ENCODE measurements around the gene PPP2CA.
"Not testable (repeated sequence)": the region's sequence is repeated elsewhere in the genome, so short reads cannot be mapped to it uniquely, and the experiment has no call there.

The PPP2CA gene

DNA sequence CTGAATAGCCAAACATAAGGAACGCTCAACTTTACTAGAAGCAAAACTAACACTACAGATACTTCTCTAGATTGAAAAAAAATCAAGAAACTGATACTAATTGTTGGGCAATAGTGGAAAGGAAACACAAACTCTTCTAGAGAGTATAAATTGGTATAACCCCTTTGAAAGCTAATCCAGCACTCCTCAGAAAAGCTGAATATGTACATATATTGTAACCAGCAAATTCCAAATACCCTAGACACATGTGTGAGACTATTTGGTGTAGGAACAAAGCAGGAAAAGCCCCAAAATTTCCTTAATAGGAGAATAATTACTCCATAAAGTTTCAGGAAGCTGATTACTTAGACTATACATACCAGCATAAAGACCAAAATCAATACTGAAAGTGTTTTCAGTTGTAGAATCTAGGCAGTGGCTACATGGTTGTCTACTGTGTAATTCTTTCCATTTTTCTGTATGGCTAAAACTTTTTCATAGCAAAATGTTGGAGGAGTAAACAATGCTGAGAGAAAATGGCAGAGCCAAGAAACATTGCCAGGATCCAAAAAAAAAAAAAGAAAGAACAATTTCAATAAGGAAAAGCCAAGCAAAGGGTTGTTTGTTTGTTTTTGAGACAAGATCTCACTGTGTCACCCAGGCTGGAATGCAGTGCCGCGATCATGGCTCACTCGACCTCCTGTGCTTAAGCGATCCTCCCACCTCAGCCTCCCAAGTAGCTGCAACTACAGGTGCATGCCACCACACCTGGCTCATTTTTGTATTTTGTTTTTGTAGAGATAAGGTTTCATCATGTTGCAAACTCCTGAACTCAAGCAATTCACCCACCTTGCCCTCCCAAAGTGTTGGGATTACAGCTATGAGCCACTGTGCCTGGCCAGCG lies 64.1 kb downstream of the PPP2CA start:
- H3K27me3 ChIP-seq (replicated peaks): no peaks in the 10 kb centered on the region
- in situ Hi-C loops (cut with HindIII; ENCODE audit: low pct_ligation_motif_present, low sequenced_read_pairs): no loop called here
- peaks cover 61% of the 10 kb centered on the region for H3K36me3 ChIP-seq (replicated peaks)
- H3K27ac ChIP-seq: no peak overlapping the region
- TF ChIP-seq, protein P1, sequence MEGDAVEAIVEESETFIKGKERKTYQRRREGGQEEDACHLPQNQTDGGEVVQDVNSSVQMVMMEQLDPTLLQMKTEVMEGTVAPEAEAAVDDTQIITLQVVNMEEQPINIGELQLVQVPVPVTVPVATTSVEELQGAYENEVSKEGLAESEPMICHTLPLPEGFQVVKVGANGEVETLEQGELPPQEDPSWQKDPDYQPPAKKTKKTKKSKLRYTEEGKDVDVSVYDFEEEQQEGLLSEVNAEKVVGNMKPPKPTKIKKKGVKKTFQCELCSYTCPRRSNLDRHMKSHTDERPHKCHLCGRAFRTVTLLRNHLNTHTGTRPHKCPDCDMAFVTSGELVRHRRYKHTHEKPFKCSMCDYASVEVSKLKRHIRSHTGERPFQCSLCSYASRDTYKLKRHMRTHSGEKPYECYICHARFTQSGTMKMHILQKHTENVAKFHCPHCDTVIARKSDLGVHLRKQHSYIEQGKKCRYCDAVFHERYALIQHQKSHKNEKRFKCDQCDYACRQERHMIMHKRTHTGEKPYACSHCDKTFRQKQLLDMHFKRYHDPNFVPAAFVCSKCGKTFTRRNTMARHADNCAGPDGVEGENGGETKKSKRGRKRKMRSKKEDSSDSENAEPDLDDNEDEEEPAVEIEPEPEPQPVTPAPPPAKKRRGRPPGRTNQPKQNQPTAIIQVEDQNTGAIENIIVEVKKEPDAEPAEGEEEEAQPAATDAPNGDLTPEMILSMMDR (IDR thresholded peaks at IDR 0.05; ENCODE audit: low read depth, low read length, missing control alignments): no peak
- no peak for DNase-seq
- no peak overlapping the region for H3K4me3 ChIP-seq (ENCODE audit: low read depth, low read length)

- Histone ChIP-seq H3K36me3 (replicated peaks) (peaks cover 65% of the 10 kb centered on the region), H3K27me3 (replicated peaks) (no peaks in the 10 kb centered on the region), H3K4me3 (ENCODE audit: low read depth, low read length) (no peak overlapping the region), H3K27ac (no peak overlapping the region)
- DNase-seq: no peak
- in situ Hi-C loops (cut with HindIII; ENCODE audit: low pct_ligation_motif_present, low sequenced_read_pairs): no loop called here
- TF ChIP-seq, protein P1 (IDR thresholded peaks at IDR 0.05; ENCODE audit: low read depth, low read length, missing control alignments): no peak
These were observed 72.2 kb downstream of the PPP2CA start for GRCh38 chr5:134153657-134154056.

DNA sequence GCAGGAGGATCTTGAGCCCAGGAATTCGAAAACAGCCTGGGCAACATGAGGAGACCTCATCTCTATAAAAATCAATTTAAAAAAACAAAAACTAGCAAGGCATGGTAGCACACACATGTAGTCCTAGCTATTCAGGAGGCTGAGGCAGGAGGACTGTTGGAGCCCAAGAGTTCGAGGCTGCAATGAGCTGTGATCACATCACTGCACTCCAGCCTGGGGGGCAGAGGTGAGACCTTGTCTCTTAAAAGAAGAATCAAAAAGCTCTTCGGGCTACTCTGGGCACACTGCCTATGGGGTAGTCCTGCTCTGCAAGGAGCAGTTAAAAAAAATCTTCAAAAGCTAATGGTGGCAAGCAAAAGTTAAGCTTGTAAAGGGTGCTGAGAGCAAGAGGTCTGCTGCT lies 72.6 kb downstream of the PPP2CA start:
- H3K27ac ChIP-seq: no peak overlapping the region
- peaks cover 63% of the 10 kb centered on the region for H3K36me3 ChIP-seq (replicated peaks)
- TF ChIP-seq, protein P1 (IDR thresholded peaks at IDR 0.05; ENCODE audit: low read depth, low read length, missing control alignments): no peak
- no peaks in the 10 kb centered on the region for H3K27me3 ChIP-seq (replicated peaks)
- no peak for DNase-seq
- H3K4me3 ChIP-seq (ENCODE audit: low read depth, low read length): no peak overlapping the region
- in situ Hi-C loops (cut with HindIII; ENCODE audit: low pct_ligation_motif_present, low sequenced_read_pairs): no loop called here

- in situ Hi-C loops (cut with HindIII; ENCODE audit: low pct_ligation_motif_present, low sequenced_read_pairs); DNase-seq; H3K27me3 ChIP-seq (replicated peaks); H3K27ac ChIP-seq; H3K4me3 ChIP-seq (ENCODE audit: low read depth, low read length): not testable (repeated sequence)
- H3K36me3 ChIP-seq (replicated peaks): peaks cover 57% of the 10 kb centered on the region
These were observed 73.6 kb downstream of the PPP2CA start for GRCh38 chr5:134152173-134152832.

- no peak for DNase-seq
- TF ChIP-seq, protein P1 (IDR thresholded peaks at IDR 0.05; ENCODE audit: low read depth, low read length, missing control alignments): no peak
- Histone ChIP-seq H3K27me3 (replicated peaks) (no peaks in the 10 kb centered on the region), H3K4me3 (ENCODE audit: low read depth, low read length) (no peak overlapping the region), H3K27ac (no peak overlapping the region), H3K36me3 (replicated peaks) (peaks cover 57% of the 10 kb centered on the region)
- in situ Hi-C loops (cut with HindIII; ENCODE audit: low pct_ligation_motif_present, low sequenced_read_pairs): no loop called here
These were observed 74.2 kb downstream of the PPP2CA start for GRCh38 chr5:134151723-134152122.

DNA sequence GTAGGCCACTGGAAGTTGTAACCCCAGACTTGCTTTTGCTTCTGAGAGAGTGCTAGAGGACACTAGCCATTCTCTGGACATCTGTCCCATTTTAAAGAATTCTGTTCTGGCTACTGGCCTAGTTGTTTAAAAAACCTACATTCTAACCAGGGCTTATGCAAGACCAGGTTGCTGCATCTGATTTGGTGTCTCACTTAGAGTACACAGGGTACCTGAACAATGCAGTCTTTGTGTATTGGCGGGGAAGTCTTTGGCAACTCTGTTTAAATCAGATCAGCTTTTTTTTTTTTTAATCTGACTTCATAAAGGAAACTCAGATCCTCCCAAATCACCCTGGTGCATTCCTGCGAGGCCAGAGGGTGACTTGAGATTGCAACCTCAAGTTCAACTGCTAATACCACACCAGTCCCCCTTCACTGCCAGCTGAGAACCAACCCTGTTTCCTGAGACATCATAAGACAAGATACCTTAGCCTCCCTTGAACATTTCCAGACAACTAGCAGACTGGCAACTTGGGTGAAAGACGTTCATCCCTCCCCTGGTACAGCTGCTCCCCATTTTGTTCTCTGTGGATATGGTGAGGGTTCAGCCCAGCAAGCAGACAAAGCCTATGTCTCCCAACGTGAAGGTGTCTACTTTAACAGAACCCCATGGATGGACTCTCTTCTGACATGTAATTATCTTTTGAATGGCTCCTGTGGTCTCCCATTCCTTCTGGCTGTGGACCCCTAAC lies 76.1 kb downstream of the PPP2CA start:
- Histone ChIP-seq H3K4me3 (ENCODE audit: low read depth, low read length) (no peak overlapping the region), H3K36me3 (replicated peaks) (peaks cover 59% of the 10 kb centered on the region), H3K27me3 (replicated peaks) (no peaks in the 10 kb centered on the region), H3K27ac (no peak overlapping the region)
- DNase-seq: no peak
- in situ Hi-C loops (cut with HindIII; ENCODE audit: low pct_ligation_motif_present, low sequenced_read_pairs): loop anchor here (25.0 kb wide), 1 partner anchor 112 kb away; no protein-coding TSS in a partner anchor
- TF ChIP-seq, protein P1 (IDR thresholded peaks at IDR 0.05; ENCODE audit: low read depth, low read length, missing control alignments): no peak

Data from brain microvascular endothelial cell (primary cell).